SK-N-MC (cell line): ENCODE measurements around the gene KIF22.

Experiments
- EZH2 ChIP-seq: fragments of 200-600 bp; sonication (generic); IDR thresholded peaks from one replicate; pipeline ENCODE4 v1.6.1; 2017; ENCODE audit warnings: antibody characterized with exemption
- FOXP2 ChIP-seq: optimal IDR thresholded peaks from 2 replicates; pipeline ENCODE3; 2011; ENCODE audit warnings: mild to moderate bottlenecking, moderate library complexity; ENCODE audit not compliant: insufficient read depth; ENCODE audit errors: extremely low read length, control extremely low read depth
- POLR2AphosphoS5 ChIP-seq: IDR thresholded peaks from 2 replicates; pipeline ENCODE4 v1.6.1; 2012; ENCODE audit warnings: mild to moderate bottlenecking, low read depth, low read length, borderline replicate concordance

- TF ChIP-seq EZH2 (no peak), POLR2AphosphoS5 (no peak), FOXP2 (no peak)
These were observed 64.1 kb downstream of the KIF22 start for GRCh38 chr16:29854520-29855100.
